Endothelial cell of umbilical vein (primary cell): ENCODE data around the gene PARD6G. TPM values are rescaled to one million over a fixed set of nuclear protein-coding genes. Genes with fewer than 3 reads are reported as not detected.

ENCODE experiments used
- BruUV-seq: library from RNA; stranded (reverse); fragments of 400-500 nt; replicated peaks from 2 replicates; lab custom pipeline; 2021; lab: Mats Ljungman, UMichigan
- CTCF ChIA-PET: fragments of 300-600, 350-600 bp; sonication (Branson Sonifier 250); formaldehyde crosslinking; loops from one replicate; lab custom pipeline; 2021; ENCODE audit warnings: antibody characterized with exemption, inconsistent platforms; lab: Charles Lee
- POLR2A ChIA-PET: fragments of 300-600, 350-600 bp; sonication (Branson Sonifier 250); formaldehyde crosslinking; loops from one replicate; lab custom pipeline; 2021; ENCODE audit warnings: antibody characterized with exemption, inconsistent platforms; lab: Charles Lee
- DNase-seq: peaks from one replicate; pipeline ENCODE4 v3.0.0-alpha.2; 2011; ENCODE audit warnings: low read depth, low spot score
- FAIRE-seq: peaks from 2 replicates; lab custom pipeline; 2011; peaks lifted over from hg19 to GRCh38; lab: Jason Lieb, UNC
- H2AFZ ChIP-seq: 2 replicates; pipeline ENCODE4 v1.6.0; 2012; ENCODE audit warnings: low read depth, low read length, control low read depth, inconsistent platforms
- H3K27ac ChIP-seq: 2 replicates; pipeline ENCODE4 v1.5.1; 2011; ENCODE audit warnings: low read depth, mild to moderate bottlenecking, control low read depth, low read length, moderate library complexity; ENCODE audit not compliant: insufficient read depth
- H3K27me3 ChIP-seq, 2 experiments: 2 replicates each; pipeline versions ENCODE4 v1.6.0 to v1.6.1; 2011; ENCODE audit warnings: low read length in 2 of 2, mixed read lengths in 1 of 2; ENCODE audit not compliant: control insufficient read depth in 2 of 2, insufficient read depth in 2 of 2
- H3K36me3 ChIP-seq, 2 experiments: 2 replicates in 1 of 2; 3 replicates in 1 of 2; pipeline ENCODE4 v1.5.1; 2011; ENCODE audit warnings: low read length in 2 of 2, mild to moderate bottlenecking in 1 of 2, moderate library complexity in 1 of 2; ENCODE audit not compliant: control insufficient read depth in 2 of 2, insufficient read depth in 2 of 2; ENCODE audit errors: extremely low read depth in 1 of 2
- H3K4me1 ChIP-seq: 3 replicates; pipeline ENCODE4 v1.5.1; 2011; ENCODE audit warnings: mild to moderate bottlenecking, low read length; ENCODE audit not compliant: control insufficient read depth, insufficient read depth; ENCODE audit errors: extremely low read depth
- H3K4me2 ChIP-seq: 2 replicates; pipeline ENCODE4 v1.6.1; 2011; ENCODE audit warnings: low read length, control low read depth, mixed read lengths; ENCODE audit not compliant: insufficient read depth
- H3K4me3 ChIP-seq, 3 experiments: fragments of 200-600 bp in 1 of 3; sonication (generic), shearing (Covaris generic) in 1 of 3; replicated peaks in 1 of 3; 2 replicates each; pipeline ENCODE4 v1.5.1; 2011 to 2016; ENCODE audit warnings: control low read depth in 3 of 3, low read length in 3 of 3, mild to moderate bottlenecking in 2 of 3, inconsistent platforms in 1 of 3, low read depth in 1 of 3, moderate library complexity in 1 of 3; ENCODE audit not compliant: insufficient read depth in 1 of 3
- H3K79me2 ChIP-seq: 2 replicates; pipeline ENCODE4 v1.6.0; 2012; ENCODE audit warnings: low read length, inconsistent platforms; ENCODE audit not compliant: control insufficient read depth, insufficient read depth
- H3K9ac ChIP-seq: replicated peaks from 2 replicates; pipeline ENCODE3; 2011; ENCODE audit warnings: low read length, control low read depth; ENCODE audit not compliant: insufficient read depth; ENCODE audit errors: extremely low read depth
- H3K9me1 ChIP-seq: replicated peaks from 3 replicates; pipeline ENCODE4 v1.6.0; 2011; ENCODE audit warnings: mild to moderate bottlenecking, low read length; ENCODE audit not compliant: control insufficient read depth, insufficient read depth; ENCODE audit errors: extremely low read depth
- H3K9me3 ChIP-seq: replicated peaks from 2 replicates; pipeline ENCODE4 v1.5.1; 2012; ENCODE audit warnings: low read length, inconsistent platforms; ENCODE audit not compliant: control insufficient read depth, insufficient read depth
- H4K20me1 ChIP-seq: replicated peaks from 2 replicates; pipeline ENCODE3; 2011; ENCODE audit warnings: mild to moderate bottlenecking, low read length; ENCODE audit not compliant: control insufficient read depth, insufficient read depth; ENCODE audit errors: extremely low read depth
- EZH2 ChIP-seq: IDR thresholded peaks from 2 replicates; pipeline ENCODE4 v1.6.1; 2012; ENCODE audit warnings: borderline replicate concordance, low read depth, mild to moderate bottlenecking, moderate library complexity, low read length, inconsistent platforms; ENCODE audit not compliant: severe bottlenecking
- GATA2 ChIP-seq: IDR thresholded peaks from 2 replicates; pipeline ENCODE4 v1.7.0; 2011; ENCODE audit warnings: low read depth, mild to moderate bottlenecking, moderate library complexity, mixed read lengths, low read length; ENCODE audit not compliant: insufficient read length, insufficient read depth
- dilution Hi-C: fragments of 300-500 bp; cut with MboI; formaldehyde crosslinking; loops from one replicate; pipeline ENCODE4 v1.15.0; 2019; ENCODE audit warnings: low sequenced_read_pairs; ENCODE audit not compliant: extremely low pct_ligation_motif_present
- intact Hi-C: fragments of 100-400 bp; cut with micrococcal nuclease; formaldehyde crosslinking; loops from one replicate; pipeline ENCODE4 v1.10.0; 2022
- polyA plus RNA-seq, 4 experiments: library from polyadenylated mRNA; depleted of rRNA in 3 of 4; stranded (reverse) in 3 of 4; unstranded in 1 of 4; fragments of >200 nt; gene quantifications; 2 replicates each; pipeline versions ENCODE4 v1.2.1 to v1.2.3, GENCODE V29; 2011 to 2012; ENCODE audit warnings: missing spikeins in 1 of 4
- total RNA-seq: library from RNA; stranded (reverse); gene quantifications from 2 replicates; pipeline ENCODE4 v1.2.3, GENCODE V29; 2021
- TF ChIP-seq, protein P1 (sequence below), 2 donors: IDR thresholded peaks; 1 replicate in 1 of 2; 2 replicates in 1 of 2; pipeline ENCODE4 v1.5.1; 2011; ENCODE audit warnings: low read length in 2 of 2, mild to moderate bottlenecking in 2 of 2, moderate library complexity in 2 of 2, control low read depth in 1 of 2, inconsistent platforms in 1 of 2, low read depth in 1 of 2; ENCODE audit not compliant: insufficient read depth in 1 of 2; ENCODE audit errors: extremely low read depth in 1 of 2

The PARD6G gene
- total and polyA plus RNA-seq, 2 donors (not counting 3 experiments of a cell fraction or from before 2014, with no cell fraction given), result 1.2 to 1.8 TPM

DNA sequence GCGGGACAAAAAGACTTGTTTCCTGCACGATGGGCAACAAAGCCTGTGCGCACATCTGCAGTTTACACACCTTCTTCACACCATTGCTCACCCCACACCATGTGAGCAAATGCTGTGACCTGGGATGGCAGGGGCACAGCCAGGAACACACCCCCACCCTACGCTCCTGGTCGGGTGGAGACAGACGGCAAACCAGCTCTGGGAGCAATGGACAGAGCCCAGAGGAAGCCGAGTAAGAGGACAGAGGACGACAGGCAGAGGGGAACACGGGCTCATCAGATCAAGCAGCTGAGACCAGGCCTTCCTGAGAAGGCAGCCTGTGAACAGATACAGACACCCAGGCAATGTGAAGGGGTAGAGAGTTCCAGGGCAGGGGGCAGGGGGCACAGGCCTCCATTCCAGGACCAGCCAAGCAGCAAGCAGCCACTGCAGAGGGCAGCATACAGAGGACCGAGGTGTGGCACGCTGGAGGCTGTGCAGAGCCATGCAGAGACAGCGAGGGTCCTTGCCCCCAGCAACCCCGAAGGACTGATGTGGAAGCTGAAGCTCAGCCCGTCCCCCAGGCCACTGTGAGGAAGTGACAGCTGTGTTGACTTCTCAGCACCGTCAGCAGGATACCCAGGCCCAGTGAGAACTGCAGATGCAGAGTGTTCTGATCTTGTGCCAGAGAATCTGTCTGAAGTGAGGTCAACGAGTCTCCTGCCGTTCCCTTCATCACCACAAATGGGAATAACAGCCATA lies 46.2 kb downstream of the PARD6G start:
- Histone ChIP-seq H3K36me3 (no peaks in the 10 kb centered on the region), H3K79me2 (no peaks in the 10 kb centered on the region), H3K4me2 (no peak overlapping the region), H3K27me3 (peaks cover 0 to 6% of the 10 kb centered on the region in 2 experiments), H3K4me1 (no peaks in the 10 kb centered on the region), H4K20me1 (no peaks in the 10 kb centered on the region), H2AFZ (no peak overlapping the region), H3K9ac (no peak overlapping the region), H3K27ac (no peak overlapping the region), H3K4me3 (no peak overlapping the region), H3K9me3 (no peaks in the 10 kb centered on the region), H3K9me1 (no peaks in the 10 kb centered on the region)
- BruUV-seq, result no TSS peak
- CTCF ChIA-PET, result no interaction called here
- POLR2A ChIA-PET, result no interaction called here
- dilution Hi-C loops (no loop called here), intact Hi-C loops (no loop called here)
- FAIRE-seq (no peak), DNase-seq (no peak)
- TF ChIP-seq, protein P1, sequence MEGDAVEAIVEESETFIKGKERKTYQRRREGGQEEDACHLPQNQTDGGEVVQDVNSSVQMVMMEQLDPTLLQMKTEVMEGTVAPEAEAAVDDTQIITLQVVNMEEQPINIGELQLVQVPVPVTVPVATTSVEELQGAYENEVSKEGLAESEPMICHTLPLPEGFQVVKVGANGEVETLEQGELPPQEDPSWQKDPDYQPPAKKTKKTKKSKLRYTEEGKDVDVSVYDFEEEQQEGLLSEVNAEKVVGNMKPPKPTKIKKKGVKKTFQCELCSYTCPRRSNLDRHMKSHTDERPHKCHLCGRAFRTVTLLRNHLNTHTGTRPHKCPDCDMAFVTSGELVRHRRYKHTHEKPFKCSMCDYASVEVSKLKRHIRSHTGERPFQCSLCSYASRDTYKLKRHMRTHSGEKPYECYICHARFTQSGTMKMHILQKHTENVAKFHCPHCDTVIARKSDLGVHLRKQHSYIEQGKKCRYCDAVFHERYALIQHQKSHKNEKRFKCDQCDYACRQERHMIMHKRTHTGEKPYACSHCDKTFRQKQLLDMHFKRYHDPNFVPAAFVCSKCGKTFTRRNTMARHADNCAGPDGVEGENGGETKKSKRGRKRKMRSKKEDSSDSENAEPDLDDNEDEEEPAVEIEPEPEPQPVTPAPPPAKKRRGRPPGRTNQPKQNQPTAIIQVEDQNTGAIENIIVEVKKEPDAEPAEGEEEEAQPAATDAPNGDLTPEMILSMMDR (IDR thresholded peaks at IDR 0.05; ENCODE audit: extremely low read depth in 1 of 2, insufficient read depth in 1 of 2, low read depth in 1 of 2, low read length in 2 of 2), result no peak
- TF ChIP-seq GATA2 (no peak), EZH2 (no peak)
